ENCODE measurements around the gene CTXN1.
"Not testable (repeated sequence)": the region's sequence is repeated elsewhere in the genome, so short reads cannot be mapped to it uniquely, and the experiment has no call there.

Gene CTXN1

GRCh38 chr19:7926021-7926726 is at the start of gene CTXN1:
CTXN1 (minus strand) TSS chr19:7926135; CDS start chr19:7925538, 597 bp downstream.
- peak; percentile 45 for DNase-seq

DNA sequence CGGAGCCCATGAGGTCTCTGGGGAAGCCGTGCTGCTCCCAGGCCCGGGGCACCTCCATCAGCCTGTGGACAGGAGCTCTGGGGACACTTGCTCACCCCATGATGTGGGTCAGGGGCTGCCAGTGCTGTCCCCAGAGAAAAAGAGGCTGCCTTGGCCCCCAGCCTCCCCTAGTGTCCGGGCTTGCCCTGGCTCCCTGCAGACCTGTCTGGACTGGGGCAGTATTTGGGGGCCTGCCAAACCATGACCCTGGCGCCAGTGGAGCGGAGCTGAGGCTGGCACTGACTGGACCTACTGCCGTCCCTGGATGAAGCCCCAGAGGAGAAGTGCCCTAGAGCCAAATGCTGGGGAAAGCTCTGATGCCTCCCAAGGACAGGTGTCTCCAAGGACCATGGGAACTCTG is 49.1 kb upstream of the CTXN1 start:
- DNase-seq = no peak

DNA sequence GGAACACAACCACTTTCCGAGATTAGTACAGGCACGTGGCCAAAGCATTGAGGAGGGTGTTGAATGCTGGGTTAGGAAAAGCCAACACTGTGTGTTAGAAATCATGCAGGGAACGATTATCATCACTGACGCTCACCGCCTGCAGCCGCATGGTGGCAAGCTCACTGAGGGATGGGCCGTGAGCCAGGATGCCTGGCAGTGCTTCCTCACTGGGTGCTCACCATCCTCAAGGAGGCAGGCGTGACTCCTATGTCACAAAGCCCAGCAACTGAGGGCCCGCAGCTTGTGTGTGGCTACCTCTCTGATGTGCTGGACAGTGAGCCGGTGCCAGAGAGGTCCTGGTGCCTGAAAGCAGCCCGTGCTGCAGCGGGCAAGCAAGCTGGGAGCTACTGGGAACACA is 47.9 kb upstream of the CTXN1 start:
- no peak for DNase-seq

- DNase-seq = no peak
Measured at GRCh38 chr19:7971553-7972520, 45.9 kb upstream of the CTXN1 start.

DNA sequence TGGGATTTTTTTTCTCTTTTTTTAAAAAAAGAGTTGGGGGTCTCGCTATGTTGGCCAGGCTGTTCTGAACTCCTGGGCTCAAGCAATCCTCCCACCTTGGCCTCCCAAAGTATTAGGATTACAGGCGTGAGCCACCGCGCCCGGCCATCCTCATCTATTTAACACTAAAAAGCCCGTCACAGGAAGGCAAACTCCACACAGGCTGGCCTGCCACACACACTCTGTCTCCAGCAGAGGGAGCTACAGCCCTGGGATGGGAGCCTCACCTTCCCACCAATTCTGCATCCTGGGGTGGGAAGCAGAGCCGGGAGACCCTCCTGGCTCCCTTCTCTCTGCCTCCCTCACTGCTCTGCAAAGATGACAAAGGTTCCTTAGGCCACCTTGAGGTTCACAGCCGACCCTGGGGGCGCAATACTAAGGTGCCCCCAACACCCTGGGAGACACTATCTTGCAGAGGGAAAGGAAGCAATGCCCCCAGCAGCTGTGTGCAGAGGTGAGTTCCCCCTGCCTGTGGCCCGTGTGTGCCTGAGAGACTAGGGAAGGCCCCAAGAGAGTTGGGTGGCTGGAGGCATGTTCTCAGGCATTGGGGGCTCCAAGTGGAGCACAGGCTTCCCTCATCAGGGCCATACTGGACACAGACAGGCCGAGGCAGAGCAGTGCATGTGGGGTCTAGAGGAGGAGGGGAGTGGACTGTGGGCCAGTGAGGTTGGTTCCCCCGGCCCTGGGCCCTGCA is 44.9 kb upstream of the CTXN1 start:
- DNase-seq = peak; percentile 21

DNA sequence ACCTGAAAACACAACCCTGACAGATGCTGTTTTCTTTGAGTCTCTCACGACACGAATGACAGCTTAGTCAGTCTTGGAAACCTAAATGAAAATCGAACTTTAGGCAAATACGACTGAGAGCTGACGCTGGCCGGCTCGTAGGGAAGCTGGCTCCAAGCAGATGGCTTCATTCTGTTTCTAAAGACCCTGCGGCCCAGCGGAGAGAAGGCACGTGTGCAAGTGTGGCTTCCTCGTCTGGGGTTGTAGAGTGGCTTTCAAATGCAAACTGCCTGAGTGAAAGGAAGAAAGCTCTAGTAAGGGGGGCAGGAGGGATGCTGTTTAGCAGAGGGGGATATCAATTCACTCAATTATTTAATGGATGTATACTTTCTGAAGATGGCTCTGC is 43.6 kb upstream of the CTXN1 start:
- DNase-seq = no peak

DNA sequence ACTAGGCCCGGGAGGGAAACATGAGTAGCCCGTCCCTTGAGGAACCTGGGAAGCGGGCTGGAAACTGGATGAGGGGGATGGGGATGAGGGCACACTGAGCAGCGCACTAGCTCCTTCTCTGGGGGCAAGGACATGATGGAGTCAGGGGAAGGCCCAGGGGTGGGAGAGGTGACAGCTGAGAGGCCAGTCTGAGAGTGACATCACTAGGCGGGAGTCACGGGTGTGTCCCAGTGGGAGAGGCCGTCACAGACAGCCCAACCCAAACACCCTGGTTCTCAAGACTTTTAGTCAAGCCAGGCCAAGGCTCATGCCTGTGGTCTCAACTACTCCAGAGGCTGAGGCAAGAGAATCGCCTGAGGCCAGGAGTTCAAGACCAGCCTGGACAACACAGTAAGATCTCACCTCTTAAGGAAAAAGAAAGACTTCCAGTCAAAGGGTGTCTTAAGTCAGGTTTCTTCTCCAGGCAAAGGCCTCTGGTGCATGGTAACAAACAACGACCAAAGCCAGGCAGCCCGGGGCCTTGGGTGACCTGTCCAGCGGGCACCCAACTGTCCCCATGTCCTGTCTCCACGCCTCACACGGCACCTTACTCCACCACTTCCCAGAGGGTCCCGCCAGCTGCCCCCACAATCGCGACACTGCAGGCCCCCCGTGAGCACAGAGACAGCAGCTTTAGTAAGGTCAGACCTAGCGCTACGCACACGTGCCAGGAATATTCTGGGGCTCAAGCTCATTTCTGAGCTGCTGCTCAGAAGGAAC is 43.0 kb upstream of the CTXN1 start:
- no peak for DNase-seq

DNA sequence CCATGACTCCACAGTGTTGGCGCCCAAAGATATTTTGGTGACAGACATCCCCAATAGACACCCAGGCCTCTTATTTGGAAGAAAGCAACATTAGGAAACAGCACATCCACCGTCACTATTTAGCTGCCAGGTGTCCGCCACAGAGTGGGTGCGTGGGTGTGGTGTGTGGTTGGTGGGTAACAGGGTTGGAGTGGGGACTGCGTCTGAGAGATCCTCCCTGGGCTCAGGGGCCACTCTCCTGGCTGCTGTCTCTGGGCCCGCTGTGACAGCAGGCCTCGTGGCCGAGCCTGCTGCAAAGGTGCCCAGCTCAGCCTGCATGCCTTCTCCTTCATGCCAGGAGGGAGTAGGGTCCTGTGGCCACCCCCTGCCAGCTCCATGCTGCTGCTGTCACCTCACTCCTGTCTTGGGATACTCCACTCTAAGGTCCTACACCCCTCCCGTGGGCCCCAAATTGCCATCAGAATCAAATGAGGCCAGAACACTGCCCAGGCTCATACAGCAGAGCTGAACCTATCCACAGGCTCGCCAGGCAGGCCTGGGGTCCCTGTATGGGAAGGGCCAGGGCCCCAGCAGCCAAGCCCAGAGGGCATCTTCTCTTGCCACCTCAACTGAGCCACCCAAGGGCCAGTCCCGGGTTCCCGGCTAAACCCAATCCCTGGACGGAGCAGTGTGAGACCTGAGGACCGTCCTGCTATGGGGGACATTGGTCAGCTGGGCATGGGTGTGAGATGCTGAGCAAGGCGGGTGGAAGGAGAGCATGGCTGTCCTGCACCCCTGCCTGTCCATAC is 42.3 kb upstream of the CTXN1 start:
- DNase-seq = no peak

GRCh38 chr19:7965921-7966665 is 40.2 kb upstream of the CTXN1 start:
- no peak for DNase-seq

DNA sequence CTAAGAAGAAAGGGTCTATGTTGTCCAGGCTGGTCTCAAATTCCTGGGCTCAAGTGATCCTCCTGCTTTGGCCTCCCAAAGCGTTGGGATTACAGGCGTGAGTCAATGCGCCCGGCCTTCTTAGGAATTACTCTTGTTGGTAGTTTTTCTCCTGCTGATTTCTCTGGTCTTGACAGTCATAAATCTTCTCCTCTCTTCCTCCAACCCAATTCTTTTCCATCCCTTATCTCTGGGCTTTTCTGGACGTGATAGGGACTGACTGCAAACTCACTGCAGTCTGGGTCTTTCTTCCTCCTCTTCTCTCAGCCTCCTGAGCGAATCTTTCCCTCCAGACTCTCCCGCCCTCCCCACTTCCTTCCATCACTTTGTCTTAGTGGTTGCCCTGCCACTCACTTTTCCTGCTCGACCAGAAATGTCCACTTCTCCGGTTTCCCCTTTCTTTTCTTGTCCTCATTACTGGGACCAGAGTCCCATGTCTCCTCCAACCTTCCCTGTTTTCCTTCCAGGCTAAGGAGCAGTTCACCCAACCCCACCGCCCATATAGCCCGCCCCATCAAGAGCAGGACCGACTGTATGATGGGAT is 39.4 kb upstream of the CTXN1 start:
- no peak for DNase-seq

GRCh38 chr19:7963566-7963965 is 37.6 kb upstream of the CTXN1 start:
- DNase-seq = no peak

GRCh38 chr19:7962644-7963268 is 36.8 kb upstream of the CTXN1 start:
- DNase-seq = no peak

DNA sequence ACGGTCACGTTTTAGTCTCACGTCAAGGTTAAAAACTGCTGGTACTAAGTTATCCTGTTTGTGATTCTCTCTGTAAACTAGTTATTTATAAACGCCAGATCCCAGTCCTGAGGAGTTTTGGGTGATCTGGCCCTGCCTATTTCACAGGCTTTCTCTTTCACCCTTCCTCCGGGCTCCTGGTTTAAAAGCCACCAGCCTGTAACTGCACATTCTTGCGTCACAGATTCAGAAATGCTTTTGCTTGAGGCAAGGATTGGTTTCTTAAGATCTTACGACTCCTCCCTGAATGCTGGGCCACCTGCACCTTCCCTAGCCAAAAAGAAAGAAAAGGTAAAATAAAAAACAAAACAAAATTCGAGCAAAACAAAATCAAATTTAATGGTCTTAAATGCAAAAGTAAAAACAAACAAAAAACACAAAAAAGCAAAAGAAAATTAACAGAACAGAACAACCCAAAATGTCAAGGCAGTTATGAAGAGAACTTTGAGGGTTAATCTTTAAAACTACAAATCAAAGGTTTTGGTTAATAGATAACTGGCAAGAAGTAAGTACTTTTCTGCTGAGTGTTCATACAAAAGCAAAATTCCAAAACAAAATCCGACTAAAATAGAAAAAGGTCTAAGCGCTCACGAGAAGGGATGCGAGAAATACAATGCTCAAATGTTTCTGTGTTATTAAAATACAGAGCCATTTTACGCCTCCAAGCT is 36.1 kb upstream of the CTXN1 start:
- no peak for DNase-seq

DNA sequence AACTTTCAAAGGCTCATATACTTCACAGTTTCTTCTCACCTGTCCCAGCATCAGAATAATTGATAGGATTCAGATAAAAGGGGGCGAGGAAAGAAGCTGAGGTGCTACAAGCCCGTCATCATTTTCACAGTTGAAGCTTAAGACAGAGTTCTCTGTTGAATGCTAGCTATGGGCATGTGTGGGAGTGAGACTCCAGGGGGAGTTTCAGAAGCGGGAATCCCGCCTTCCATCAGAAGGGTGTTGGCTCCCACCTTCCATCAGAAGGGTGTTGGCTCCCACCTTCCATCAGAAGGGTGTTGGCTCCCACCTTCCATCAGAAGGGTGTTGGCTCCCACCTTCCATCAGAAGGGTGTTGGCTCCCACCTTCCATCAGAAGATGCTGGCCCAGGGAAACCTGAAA is 35.1 kb upstream of the CTXN1 start:
- DNase-seq = not testable (repeated sequence)

DNA sequence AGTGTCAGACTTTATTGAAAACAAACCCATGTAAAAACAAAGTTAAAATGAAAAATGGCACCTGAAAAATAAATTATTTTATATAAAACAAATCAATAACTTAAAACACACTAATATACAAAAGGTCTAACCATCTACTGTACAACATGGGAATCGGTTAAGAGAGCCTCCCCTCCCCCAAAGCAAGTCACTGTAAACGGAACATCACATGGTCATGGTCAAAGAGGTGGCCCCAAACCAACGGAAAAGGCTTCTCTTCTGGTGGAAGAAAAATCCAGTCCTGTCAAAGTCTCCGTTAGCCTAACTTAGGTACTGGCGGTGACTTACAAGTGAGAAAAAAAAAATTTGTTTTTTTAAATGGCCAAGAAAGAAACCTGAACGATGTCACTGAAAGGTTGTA is 33.3 kb upstream of the CTXN1 start:
- DNase-seq = no peak

- no peak for DNase-seq
Measured at GRCh38 chr19:7955696-7956095, 29.8 kb upstream of the CTXN1 start.

DNA sequence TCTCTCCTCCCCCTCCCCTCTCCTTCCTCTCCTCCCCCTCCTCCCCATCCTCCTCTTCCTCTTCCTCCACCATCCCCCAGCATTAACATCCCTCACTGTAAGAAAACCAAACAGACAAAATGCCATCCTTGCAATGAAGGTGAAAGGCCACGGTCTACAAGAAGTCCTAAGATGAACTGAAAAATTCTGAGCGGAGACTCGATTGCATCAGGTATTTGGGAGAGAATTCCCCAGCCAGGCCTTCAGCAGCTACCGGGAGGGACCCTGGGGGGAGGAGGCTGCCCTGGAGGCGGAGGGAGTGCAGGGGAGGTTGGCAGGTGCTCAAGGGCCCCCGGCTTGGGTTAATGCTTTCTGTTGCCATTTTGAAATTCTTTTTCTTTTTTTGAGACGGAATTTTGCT is 27.6 kb upstream of the CTXN1 start:
- DNase-seq = no peak

DNA sequence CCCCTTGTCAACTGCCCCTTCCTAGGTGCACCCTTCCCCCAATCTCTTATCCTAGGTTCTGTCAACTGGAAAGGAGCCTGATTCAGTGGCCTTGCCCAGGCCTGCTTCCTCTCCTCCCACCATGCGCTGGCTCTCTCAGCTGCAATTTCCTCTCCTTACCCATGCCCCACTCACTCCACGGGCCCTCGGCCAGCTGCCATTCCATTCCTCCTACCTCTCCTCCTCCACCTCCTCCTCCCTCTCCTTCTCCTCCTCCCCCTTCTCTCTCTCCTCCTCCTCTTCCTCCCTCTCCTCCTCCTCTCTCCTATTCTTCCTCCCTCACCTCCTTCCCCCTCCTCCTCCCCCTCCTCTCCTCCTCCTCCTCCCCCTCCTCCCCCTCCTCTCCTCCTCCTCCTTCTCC is 27.1 kb upstream of the CTXN1 start:
- no peak for DNase-seq

GRCh38 chr19:7947939-7948338 is 22.0 kb upstream of the CTXN1 start:
- no peak for DNase-seq

All from NCI-H1436 (cell line).